Measurements from ENCODE around the gene SETBP1.
A peak's percentile ranks its signal among the peaks of the same experiment; 100 is the strongest.
"Not testable (repeated sequence)": the region's sequence is repeated elsewhere in the genome, so short reads cannot be mapped to it uniquely, and the experiment has no call there.

The SETBP1 gene

GRCh38 chr18:44796429-44797428 lies 116.0 kb downstream of the SETBP1 start:
- DNase-seq = no peak

- DNase-seq = no peak
These were observed 117.9 kb downstream of the SETBP1 start for GRCh38 chr18:44798433-44799048.

GRCh38 chr18:44799382-44799906 lies 118.8 kb downstream of the SETBP1 start:
- DNase-seq = no peak

GRCh38 chr18:44799907-44800421 lies 119.3 kb downstream of the SETBP1 start:
- no peak for DNase-seq

- DNase-seq = not testable (repeated sequence)
These were observed 120.1 kb downstream of the SETBP1 start for GRCh38 chr18:44800766-44801165.

GRCh38 chr18:44801781-44802180 lies 121.1 kb downstream of the SETBP1 start:
- DNase-seq = no peak

- no peak for DNase-seq
These were observed 121.8 kb downstream of the SETBP1 start for GRCh38 chr18:44802508-44802907.

- no peak for DNase-seq
These were observed 122.4 kb downstream of the SETBP1 start for GRCh38 chr18:44803019-44803650.

GRCh38 chr18:44804033-44804432 lies 123.3 kb downstream of the SETBP1 start:
- DNase-seq = no peak

- no peak for DNase-seq
These were observed 124.5 kb downstream of the SETBP1 start for GRCh38 chr18:44805176-44805575.

GRCh38 chr18:44805643-44806042 lies 125.0 kb downstream of the SETBP1 start:
- no peak for DNase-seq

- DNase-seq = no peak
These were observed 127.1 kb downstream of the SETBP1 start for GRCh38 chr18:44807766-44808165.

GRCh38 chr18:44811572-44812125 lies 131.0 kb downstream of the SETBP1 start:
- DNase-seq = no peak

- DNase-seq = no peak
These were observed 131.7 kb downstream of the SETBP1 start for GRCh38 chr18:44812426-44812825.

GRCh38 chr18:44813586-44813985 lies 132.9 kb downstream of the SETBP1 start:
- DNase-seq = no peak

GRCh38 chr18:44815108-44815507 lies 134.4 kb downstream of the SETBP1 start:
- DNase-seq = no peak

GRCh38 chr18:44816050-44816449 lies 135.4 kb downstream of the SETBP1 start:
- DNase-seq = no peak

GRCh38 chr18:44816477-44816876 lies 135.8 kb downstream of the SETBP1 start:
- DNase-seq = no peak

GRCh38 chr18:44817831-44818473 lies 137.3 kb downstream of the SETBP1 start:
- no peak for DNase-seq

- DNase-seq = peak in 1 of 2 experiments; percentile 5
These were observed 138.1 kb downstream of the SETBP1 start for GRCh38 chr18:44818668-44819403.

GRCh38 chr18:44819944-44820510 lies 139.3 kb downstream of the SETBP1 start:
- DNase-seq = no peak

Measured in Kasumi-1 (cell line).